GM12872 (cell line): ENCODE results near the gene TOMM40L.

ENCODE experiments used
- CTCF ChIP-seq: IDR thresholded peaks from 3 replicates; pipeline ENCODE4 v1.5.1; 2011; ENCODE audit warnings: low read depth, mild to moderate bottlenecking, low read length, moderate library complexity; ENCODE audit not compliant: insufficient read depth

Gene TOMM40L

GRCh38 chr1:161206411-161207140 is 19.3 kb upstream of the TOMM40L start:
- no peak for TF ChIP-seq CTCF

GRCh38 chr1:161207173-161207572 is 18.7 kb upstream of the TOMM40L start:
- TF ChIP-seq CTCF: no peak

- peak; percentile 95 for TF ChIP-seq CTCF
Observed at GRCh38 chr1:161209790-161210409, 16.0 kb upstream of the TOMM40L start.

GRCh38 chr1:161214369-161214768 is 11.5 kb upstream of the TOMM40L start:
- no peak for TF ChIP-seq CTCF

- no peak for TF ChIP-seq CTCF
Observed at GRCh38 chr1:161215076-161215475, 10.8 kb upstream of the TOMM40L start, which contains the start of gene FCER1G. FCER1G (plus strand) TSS chr1:161215295; CDS start chr1:161215322, 27 bp downstream.

GRCh38 chr1:161216945-161217712 is 8.7 kb upstream of the TOMM40L start:
- no peak for TF ChIP-seq CTCF

- TF ChIP-seq CTCF: no peak
Observed at GRCh38 chr1:161217831-161218230, 8.0 kb upstream of the TOMM40L start.
